IMR-90 (cell line): Measurements from ENCODE around the gene TACC2. TPM values are rescaled to one million over a fixed set of nuclear protein-coding genes. Genes with fewer than 3 reads are reported as not detected.

Source experiments
- ATAC-seq: fragments of 200-7000 bp; cut with Tn5 transposase; 2 replicates; pipeline ENCODE4 v1.9.1; 2020; ENCODE audit warnings: low read depth, mild to moderate bottlenecking, moderate library complexity
- BruUV-seq: library from RNA; stranded (reverse); fragments of 400-500 nt; replicated peaks from 2 replicates; lab custom pipeline; 2021; lab: Mats Ljungman, UMichigan
- CTCF ChIA-PET: fragments of 300-600 bp; formaldehyde crosslinking; extraction: SDS; loops from one replicate; lab custom pipeline; 2021; ENCODE audit warnings: antibody characterized with exemption; lab: Yijun Ruan, JAX
- POLR2A ChIA-PET: fragments of 300-600 bp; sonication (Branson Sonifier 250); formaldehyde crosslinking; loops from one replicate; lab custom pipeline; 2022; ENCODE audit warnings: antibody characterized with exemption; ENCODE audit not compliant: unreplicated experiment; lab: Charles Lee
- DNase-seq: peaks from one replicate; pipeline ENCODE4 v3.0.0; 2013
- H2AFZ ChIP-seq: replicated peaks from 2 replicates; pipeline ENCODE3; 2013; ENCODE audit warnings: low read length, mild to moderate bottlenecking; ENCODE audit not compliant: poor library complexity
- H2AK5ac ChIP-seq: 2 replicates; pipeline ENCODE4 v1.6.1; 2013; ENCODE audit warnings: low read depth, low read length, inconsistent platforms
- H2AK9ac ChIP-seq: replicated peaks from 2 replicates; pipeline ENCODE3; 2013; ENCODE audit warnings: mild to moderate bottlenecking, low read depth, low read length, moderate library complexity; ENCODE audit not compliant: poor library complexity
- H2BK120ac ChIP-seq: 2 replicates; pipeline ENCODE4 v1.6.1; 2013; ENCODE audit warnings: low read depth, low read length, inconsistent platforms
- H2BK15ac ChIP-seq: 3 replicates; pipeline ENCODE4 v1.6.1; 2013; ENCODE audit warnings: low read depth, low read length, inconsistent platforms
- H2BK20ac ChIP-seq: 2 replicates; pipeline ENCODE4 v1.6.1; 2013; ENCODE audit warnings: low read depth, mild to moderate bottlenecking, inconsistent platforms, low read length, moderate library complexity
- H2BK5ac ChIP-seq: 2 replicates; pipeline ENCODE4 v1.6.1; 2013; ENCODE audit warnings: mild to moderate bottlenecking, low read depth, low read length, inconsistent platforms; ENCODE audit not compliant: poor library complexity, severe bottlenecking
- H3K14ac ChIP-seq: replicated peaks from 2 replicates; pipeline ENCODE4 v1.6.1; 2013; ENCODE audit warnings: low read depth, low read length, inconsistent platforms
- H3K18ac ChIP-seq: 2 replicates; pipeline ENCODE4 v1.6.1; 2013; ENCODE audit warnings: low read depth, low read length, control low read depth
- H3K23ac ChIP-seq: 2 replicates; pipeline ENCODE4 v1.6.1; 2013; ENCODE audit warnings: low read depth, low read length, inconsistent platforms
- H3K27ac ChIP-seq: 2 replicates; pipeline ENCODE4 v1.5.1; 2013; ENCODE audit warnings: mild to moderate bottlenecking, control low read depth, low read length; ENCODE audit not compliant: insufficient read depth
- H3K27me3 ChIP-seq: 2 replicates; pipeline ENCODE4 v1.6.1; 2013; ENCODE audit warnings: low read length; ENCODE audit not compliant: control insufficient read depth, insufficient read depth
- H3K36me3 ChIP-seq: 2 replicates; pipeline ENCODE4 v1.6.1; 2013; ENCODE audit warnings: low read length, mixed read lengths; ENCODE audit not compliant: control insufficient read depth, insufficient read depth
- H3K4ac ChIP-seq: 2 replicates; pipeline ENCODE4 v1.6.1; 2013; ENCODE audit warnings: low read depth, low read length, inconsistent platforms
- H3K4me1 ChIP-seq: 2 replicates; pipeline ENCODE4 v1.6.1; 2013; ENCODE audit warnings: low read length, mixed read lengths; ENCODE audit not compliant: control insufficient read depth, insufficient read depth
- H3K4me2 ChIP-seq: 2 replicates; pipeline ENCODE4 v1.6.1; 2013; ENCODE audit warnings: low read depth, mild to moderate bottlenecking, control low read depth, low read length, moderate library complexity
- H3K4me3 ChIP-seq: 2 replicates; pipeline ENCODE4 v1.5.1; 2013; ENCODE audit warnings: low read depth, mild to moderate bottlenecking, control low read depth, low read length, moderate library complexity; ENCODE audit not compliant: insufficient read depth
- H3K56ac ChIP-seq: 2 replicates; pipeline ENCODE4 v1.6.1; 2013; ENCODE audit warnings: low read length, inconsistent platforms; ENCODE audit not compliant: insufficient read depth; ENCODE audit errors: extremely low read depth
- H3K79me1 ChIP-seq, 2 experiments: 2 replicates each; pipeline ENCODE4 v1.6.1; 2013; ENCODE audit warnings: low read length in 2 of 2, inconsistent platforms in 1 of 2, low read depth in 1 of 2
- H3K9ac ChIP-seq: 2 replicates; pipeline ENCODE4 v1.6.1; 2013; ENCODE audit warnings: low read depth, low read length, control low read depth
- H3K9me1 ChIP-seq: 2 replicates; pipeline ENCODE4 v1.6.1; 2013; ENCODE audit warnings: low read length, inconsistent platforms; ENCODE audit not compliant: insufficient read depth
- H3K9me3 ChIP-seq: 2 replicates; pipeline ENCODE4 v1.6.1; 2013; ENCODE audit warnings: low read length; ENCODE audit not compliant: control insufficient read depth, insufficient read depth
- H4K20me1 ChIP-seq: 2 replicates; pipeline ENCODE4 v1.6.1; 2013; ENCODE audit warnings: low read length, inconsistent platforms; ENCODE audit not compliant: insufficient read depth
- H4K5ac ChIP-seq: 2 replicates; pipeline ENCODE4 v1.6.1; 2013; ENCODE audit warnings: mild to moderate bottlenecking, low read depth, low read length, control low read depth
- H4K8ac ChIP-seq, 2 experiments: 2 replicates each; pipeline ENCODE4 v1.6.1; 2013; ENCODE audit warnings: low read depth in 2 of 2, low read length in 2 of 2, control low read depth in 1 of 2, inconsistent platforms in 1 of 2
- H4K91ac ChIP-seq: 2 replicates; pipeline ENCODE4 v1.6.1; 2013; ENCODE audit warnings: low read depth, low read length, inconsistent platforms; ENCODE audit not compliant: insufficient read depth
- CHD1 ChIP-seq: IDR thresholded peaks from 2 replicates; pipeline ENCODE4 v1.6.1; 2012; ENCODE audit warnings: low read depth, low read length, improper control_type of control experiment
- FOS ChIP-seq: fragments of 150-350 bp; IDR thresholded peaks from 2 replicates; pipeline ENCODE4 v1.6.1; 2016; ENCODE audit warnings: low read depth, low read length
- MAZ ChIP-seq: IDR thresholded peaks from 2 replicates; pipeline ENCODE4 v1.6.1; 2012; ENCODE audit warnings: low read depth, mild to moderate bottlenecking, low read length, improper control_type of control experiment, moderate library complexity, borderline replicate concordance
- MXI1 ChIP-seq: IDR thresholded peaks from 2 replicates; pipeline ENCODE4 v1.6.1; 2012; ENCODE audit warnings: low read depth, mild to moderate bottlenecking, low read length, moderate library complexity, borderline replicate concordance
- NFE2L2 ChIP-seq: fragments of 150-350 bp; IDR thresholded peaks from 2 replicates; pipeline ENCODE4 v1.6.1; 2016; ENCODE audit warnings: low read depth, mild to moderate bottlenecking, low read length
- POLR2A ChIP-seq: IDR thresholded peaks from 2 replicates; pipeline ENCODE4 v1.6.1; 2012; ENCODE audit warnings: mild to moderate bottlenecking, low read depth, low read length
- RFX5 ChIP-seq: IDR thresholded peaks from 2 replicates; pipeline ENCODE4 v1.8.0; 2012; ENCODE audit warnings: low read depth, mild to moderate bottlenecking, low read length, moderate library complexity
- WGBS, 2 experiments: methylation state at CpG; one replicate each; pipeline versions ENCODE4 v1.1.5 to v1.1.7; 2013; ENCODE audit warnings: missing lambda C conversion rate in 2 of 2; ENCODE audit not compliant: insufficient read length in 1 of 2; ENCODE audit errors: extremely low coverage in 2 of 2; 5-methylcytosine and 5-hydroxymethylcytosine counted together
- dilution Hi-C: fragments of 300-500 bp; cut with HindIII; formaldehyde crosslinking; loops from one replicate; pipeline ENCODE4 v1.14.3; 2018; ENCODE audit warnings: low sequenced_read_pairs; ENCODE audit not compliant: unreplicated experiment
- in situ Hi-C: fragments of 300-500 bp; cut with MboI; formaldehyde crosslinking; loops from 3 replicates; pipeline ENCODE4 v1.14.3; 2019; ENCODE audit warnings: low sequenced_read_pairs, inconsistent platforms, mixed read lengths
- intact Hi-C: fragments of 100-400 bp; cut with micrococcal nuclease; formaldehyde crosslinking; loops from 2 replicates; pipeline ENCODE4 v1.10.0; 2022
- polyA plus RNA-seq, 3 experiments: library from polyadenylated mRNA; depleted of rRNA; stranded (reverse); fragments of >200 nt; gene quantifications; 2 replicates each; pipeline ENCODE4 v1.2.3, GENCODE V29; 2012; ENCODE audit warnings: low replicate concordance in 1 of 3
- total RNA-seq: library from RNA; depleted of rRNA; stranded (reverse); fragments of >200 nt; gene quantifications from 2 replicates; pipeline ENCODE4 v1.2.3, GENCODE V29; 2012
- TF ChIP-seq, protein P1 (sequence below): fragments of 150-350 bp; IDR thresholded peaks from 2 replicates; pipeline ENCODE4 v1.6.1; 2016; ENCODE audit warnings: low read depth, mild to moderate bottlenecking, low read length, moderate library complexity, borderline replicate concordance

TACC2 gene
- total and polyA plus RNA-seq, 2 of the 4 experiments (the other 2 are of a cell fraction): 2.9 to 15.4 TPM

DNA sequence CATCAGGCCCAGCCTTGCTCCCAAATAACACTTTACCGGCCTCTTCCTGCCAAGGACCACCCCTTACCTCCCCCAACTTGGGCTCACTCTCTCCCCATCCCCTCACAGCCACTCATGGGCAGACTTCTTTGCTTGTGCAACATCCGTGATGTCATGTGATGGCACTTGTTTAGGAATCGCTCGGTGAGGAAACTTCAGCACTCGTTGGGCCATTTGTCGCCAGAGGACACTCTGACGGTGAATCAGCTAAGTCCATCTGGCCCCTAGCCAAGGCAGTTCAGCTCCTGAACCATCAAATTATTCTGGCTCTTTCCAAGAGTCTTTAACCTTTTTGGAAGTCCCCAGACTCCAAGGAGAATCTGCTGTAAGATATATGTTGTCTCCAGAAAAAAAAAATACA, 301.4 kb downstream of the TACC2 start:
- no peak overlapping the region for H4K8ac ChIP-seq
- no peak overlapping the region for H2BK5ac ChIP-seq
- CTCF ChIA-PET: no interaction called here
- H2BK20ac ChIP-seq: no peak overlapping the region
- BruUV-seq: no TSS peak
- peaks cover 10% of the 10 kb centered on the region; the same call in 1 of the 2 replicates for H3K4me1 ChIP-seq
- no peak overlapping the region for H2BK15ac ChIP-seq
- H2BK120ac ChIP-seq: no peak overlapping the region
- intact Hi-C loops: no loop called here
- H3K9me1 ChIP-seq: peaks cover 6% of the 10 kb centered on the region; the same call in 1 of the 2 replicates
- H3K4me2 ChIP-seq: no peak overlapping the region
- no peak overlapping the region for H3K4me3 ChIP-seq
- POLR2A ChIA-PET: no interaction called here
- no peaks in the 10 kb centered on the region for H3K36me3 ChIP-seq
- no peak overlapping the region for H3K9ac ChIP-seq
- DNase-seq: no peak
- no peaks in the 10 kb centered on the region for H3K9me3 ChIP-seq
- no peak for ATAC-seq
- H3K4ac ChIP-seq: no peak overlapping the region
- no peaks in the 10 kb centered on the region for H4K20me1 ChIP-seq
- H3K79me1 ChIP-seq: no peaks in the 10 kb centered on the region
- TF ChIP-seq POLR2A: no peak
- TF ChIP-seq FOS: no peak
- TF ChIP-seq CHD1: no peak
- TF ChIP-seq, protein P1, sequence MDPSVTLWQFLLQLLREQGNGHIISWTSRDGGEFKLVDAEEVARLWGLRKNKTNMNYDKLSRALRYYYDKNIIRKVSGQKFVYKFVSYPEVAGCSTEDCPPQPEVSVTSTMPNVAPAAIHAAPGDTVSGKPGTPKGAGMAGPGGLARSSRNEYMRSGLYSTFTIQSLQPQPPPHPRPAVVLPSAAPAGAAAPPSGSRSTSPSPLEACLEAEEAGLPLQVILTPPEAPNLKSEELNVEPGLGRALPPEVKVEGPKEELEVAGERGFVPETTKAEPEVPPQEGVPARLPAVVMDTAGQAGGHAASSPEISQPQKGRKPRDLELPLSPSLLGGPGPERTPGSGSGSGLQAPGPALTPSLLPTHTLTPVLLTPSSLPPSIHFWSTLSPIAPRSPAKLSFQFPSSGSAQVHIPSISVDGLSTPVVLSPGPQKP: no peak
- no peak for TF ChIP-seq MAZ
- no peak for TF ChIP-seq RFX5
- TF ChIP-seq NFE2L2: no peak
- TF ChIP-seq MXI1: no peak
- in situ Hi-C loops: no loop called here
- dilution Hi-C loops: no loop called here
- H2AK5ac ChIP-seq: no peak overlapping the region
- WGBS, 2 experiments: 63% methylated on average over 3 of the region's 7 CpGs; no CpG with 5 or more reads in 1 of the 2 experiments
- no peak overlapping the region for H4K5ac ChIP-seq
- H2AK9ac ChIP-seq: no peak overlapping the region
- H2AFZ ChIP-seq: no peak overlapping the region
- H4K91ac ChIP-seq: no peak overlapping the region
- peaks cover 5% of the 10 kb centered on the region; the same call in 1 of the 2 replicates for H3K27me3 ChIP-seq
- H3K18ac ChIP-seq: no peak overlapping the region
- no peak overlapping the region for H3K27ac ChIP-seq
- no peak overlapping the region for H3K56ac ChIP-seq
- H3K23ac ChIP-seq: no peak overlapping the region
- H3K14ac ChIP-seq: no peak overlapping the region
